ENCODE measurements around the gene KIF4B.

- TF ChIP-seq CTCF (IDR thresholded peaks at IDR 0.05) (no peak), EP300 (IDR thresholded peaks at IDR 0.05) (no peak), POLR2A (IDR thresholded peaks at IDR 0.05) (no peak), POLR2AphosphoS5 (IDR thresholded peaks at IDR 0.05) (no peak)
Observed at GRCh38 chr5:154984946-154985516, 28.5 kb upstream of the KIF4B start.
